Trophoblast cell (in vitro differentiated cells and primary cell): Measurements from ENCODE around the gene CPE.

Source experiments
- DNase-seq, 2 donors: peaks; one replicate each; pipeline ENCODE4 v3.0.0-alpha.2; 2016
- H2AFZ ChIP-seq: 2 replicates; pipeline ENCODE4 v1.6.1; 2013; ENCODE audit warnings: low read length, moderate library complexity, mild to moderate bottlenecking; ENCODE audit not compliant: insufficient read depth, poor library complexity
- H2AK5ac ChIP-seq: 2 replicates; pipeline ENCODE4 v1.6.1; 2013; ENCODE audit warnings: mild to moderate bottlenecking, low read length
- H2BK120ac ChIP-seq: 2 replicates; pipeline ENCODE4 v1.6.1; 2013; ENCODE audit warnings: low read length, mild to moderate bottlenecking, moderate library complexity; ENCODE audit not compliant: insufficient read depth, poor library complexity
- H2BK12ac ChIP-seq: 2 replicates; pipeline ENCODE4 v1.6.1; 2013; ENCODE audit warnings: mild to moderate bottlenecking, low read length, moderate library complexity
- H2BK5ac ChIP-seq: 2 replicates; pipeline ENCODE4 v1.6.1; 2013; ENCODE audit warnings: low read length, low read depth, moderate library complexity, mild to moderate bottlenecking; ENCODE audit not compliant: poor library complexity
- H3K14ac ChIP-seq: 2 replicates; pipeline ENCODE4 v1.6.1; 2013; ENCODE audit warnings: mild to moderate bottlenecking, low read length
- H3K18ac ChIP-seq: 2 replicates; pipeline ENCODE4 v1.6.1; 2013; ENCODE audit warnings: mild to moderate bottlenecking, low read length
- H3K23ac ChIP-seq: 2 replicates; pipeline ENCODE4 v1.6.1; 2013; ENCODE audit warnings: low read length
- H3K27ac ChIP-seq: 2 replicates; pipeline ENCODE4 v1.5.1; 2013; ENCODE audit warnings: low read depth, mild to moderate bottlenecking, inconsistent platforms, low read length, moderate library complexity
- H3K27me3 ChIP-seq: 2 replicates; pipeline ENCODE4 v1.6.1; 2013; ENCODE audit warnings: inconsistent platforms, mild to moderate bottlenecking, low read length, moderate library complexity; ENCODE audit not compliant: insufficient read depth
- H3K36me3 ChIP-seq, 2 experiments: 1 replicate in 1 of 2; 2 replicates in 1 of 2; pipeline ENCODE4 v1.6.1; 2013; ENCODE audit warnings: low read length in 2 of 2, mild to moderate bottlenecking in 2 of 2, moderate library complexity in 1 of 2; ENCODE audit not compliant: insufficient read depth in 2 of 2, control insufficient read depth in 1 of 2
- H3K4ac ChIP-seq: 2 replicates; pipeline ENCODE4 v1.6.1; 2013; ENCODE audit warnings: low read depth, mild to moderate bottlenecking, low read length, moderate library complexity
- H3K4me1 ChIP-seq, 2 experiments: 1 replicate in 1 of 2; 2 replicates in 1 of 2; pipeline ENCODE4 v1.6.1; 2013; ENCODE audit warnings: low read length in 2 of 2, mild to moderate bottlenecking in 2 of 2, moderate library complexity in 1 of 2; ENCODE audit not compliant: insufficient read depth in 2 of 2, control insufficient read depth in 1 of 2
- H3K4me2 ChIP-seq: 2 replicates; pipeline ENCODE4 v1.6.1; 2013; ENCODE audit warnings: inconsistent platforms, mild to moderate bottlenecking, low read length, moderate library complexity
- H3K4me3 ChIP-seq: 2 replicates; pipeline ENCODE4 v1.5.1; 2013; ENCODE audit warnings: mild to moderate bottlenecking, low read depth, low read length, inconsistent platforms
- H3K79me1 ChIP-seq: one replicate; pipeline ENCODE4 v1.6.1; 2013; ENCODE audit warnings: low read length
- H3K79me2 ChIP-seq: 2 replicates; pipeline ENCODE4 v1.6.1; 2013; ENCODE audit warnings: low read length, mild to moderate bottlenecking; ENCODE audit not compliant: control insufficient read depth, insufficient read depth, poor library complexity
- H3K9ac ChIP-seq: 2 replicates; pipeline ENCODE4 v1.6.1; 2013; ENCODE audit warnings: mild to moderate bottlenecking, low read length
- H3K9me3 ChIP-seq: 2 replicates; pipeline ENCODE4 v1.6.1; 2013; ENCODE audit warnings: low read depth, mild to moderate bottlenecking, control low read depth, inconsistent platforms, low read length; ENCODE audit not compliant: insufficient read depth
- H4K12ac ChIP-seq: 2 replicates; pipeline ENCODE4 v1.6.1; 2013; ENCODE audit warnings: low read depth, mild to moderate bottlenecking, low read length, moderate library complexity
- H4K8ac ChIP-seq: 2 replicates; pipeline ENCODE4 v1.6.1; 2013; ENCODE audit warnings: low read depth, mild to moderate bottlenecking, low read length, moderate library complexity
- H4K91ac ChIP-seq: one replicate; pipeline ENCODE4 v1.6.1; 2013; ENCODE audit warnings: low read depth, mild to moderate bottlenecking, low read length, moderate library complexity
- WGBS: extraction: QIAGEN DNeasy Blood & Tissue Kit; methylation state at CpG from one replicate; pipeline ENCODE4 v1.1.7; 2013; ENCODE audit warnings: missing lambda C conversion rate; ENCODE audit not compliant: insufficient read length, insufficient coverage; ENCODE audit errors: extremely low coverage; 5-methylcytosine and 5-hydroxymethylcytosine counted together

CPE gene

GRCh38 chr4:165470009-165470408 is 91.2 kb downstream of the CPE start:
- peaks cover 3 to 7% of the 10 kb centered on the region in 2 experiments for H3K36me3 ChIP-seq
- H3K27me3 ChIP-seq: no peaks in the 10 kb centered on the region
- no peaks in the 10 kb centered on the region for H3K4me1 ChIP-seq
- no peak overlapping the region for H2AK5ac ChIP-seq
- no peak overlapping the region for H3K4me3 ChIP-seq
- no peak overlapping the region for H4K91ac ChIP-seq
- H2BK120ac ChIP-seq: no peak overlapping the region
- H3K27ac ChIP-seq: no peak overlapping the region
- H3K18ac ChIP-seq: no peak overlapping the region
- H3K79me1 ChIP-seq: no peaks in the 10 kb centered on the region
- no CpG with 5 or more reads among the region's 2 CpGs for WGBS
- H3K14ac ChIP-seq: no peak overlapping the region
- no peak overlapping the region for H2BK5ac ChIP-seq
- peaks cover 9% of the 10 kb centered on the region for H3K9me3 ChIP-seq
- no peaks in the 10 kb centered on the region for H3K79me2 ChIP-seq
- no peak overlapping the region for H4K8ac ChIP-seq
- H2AFZ ChIP-seq: no peak overlapping the region
- no peak overlapping the region for H4K12ac ChIP-seq
- no peak overlapping the region for H3K23ac ChIP-seq
- H3K4me2 ChIP-seq: no peak overlapping the region
- H2BK12ac ChIP-seq: no peak overlapping the region
- H3K4ac ChIP-seq: no peak overlapping the region
- DNase-seq: no peak
- no peak overlapping the region for H3K9ac ChIP-seq

GRCh38 chr4:165472943-165473676 is 94.3 kb downstream of the CPE start:
- Histone ChIP-seq H2AFZ (no peak overlapping the region), H3K4me3 (no peak overlapping the region), H2BK120ac (no peak overlapping the region), H2BK5ac (no peak overlapping the region), H3K36me3 (peaks cover 5 to 8% of the 10 kb centered on the region in 2 experiments), H3K79me2 (no peaks in the 10 kb centered on the region), H3K23ac (no peak overlapping the region), H3K79me1 (no peaks in the 10 kb centered on the region), H3K14ac (no peak overlapping the region), H3K4me1 (peaks cover 5 to 7% of the 10 kb centered on the region in 2 experiments), H3K4ac (no peak overlapping the region), H3K9ac (no peak overlapping the region), H4K8ac (no peak overlapping the region), H2AK5ac (no peak overlapping the region), H3K27ac (no peak overlapping the region), H2BK12ac (no peak overlapping the region), H3K27me3 (no peaks in the 10 kb centered on the region), H4K12ac (no peak overlapping the region), H3K4me2 (no peak overlapping the region), H3K9me3 (peaks cover 12% of the 10 kb centered on the region), H3K18ac (no peak overlapping the region), H4K91ac (no peak overlapping the region)
- WGBS: no CpG with 5 or more reads among the region's 2 CpGs
- no peak for DNase-seq

- Histone ChIP-seq H2BK12ac (no peak overlapping the region), H3K9me3 (peaks cover 12% of the 10 kb centered on the region), H3K27ac (no peak overlapping the region), H3K4ac (no peak overlapping the region), H3K4me2 (no peak overlapping the region), H4K8ac (no peak overlapping the region), H4K91ac (no peak overlapping the region), H2BK5ac (no peak overlapping the region), H3K79me2 (no peaks in the 10 kb centered on the region), H3K9ac (no peak overlapping the region), H4K12ac (no peak overlapping the region), H3K23ac (no peak overlapping the region), H2AK5ac (no peak overlapping the region), H2AFZ (no peak overlapping the region), H3K18ac (no peak overlapping the region), H3K36me3 (peaks cover 5 to 8% of the 10 kb centered on the region in 2 experiments), H3K79me1 (no peaks in the 10 kb centered on the region), H2BK120ac (no peak overlapping the region), H3K27me3 (no peaks in the 10 kb centered on the region), H3K4me3 (no peak overlapping the region), H3K14ac (no peak overlapping the region), H3K4me1 (peaks cover 5 to 7% of the 10 kb centered on the region in 2 experiments)
- DNase-seq: no peak
- WGBS: no CpG with 5 or more reads among the region's 8 CpGs
Observed at GRCh38 chr4:165474784-165475705, 96.2 kb downstream of the CPE start.

- Histone ChIP-seq H3K9ac (no peak overlapping the region), H3K4ac (no peak overlapping the region)
- no CpG with 5 or more reads among the region's 4 CpGs for WGBS
Observed at GRCh38 chr4:165475706-165476070, 96.9 kb downstream of the CPE start.

More at GRCh38 chr4:165475706-165476070, 96.9 kb downstream of the CPE start:
- Histone ChIP-seq H4K91ac (no peak overlapping the region), H2BK5ac (no peak overlapping the region), H3K79me2 (no peaks in the 10 kb centered on the region), H3K36me3 (peaks cover 5 to 7% of the 10 kb centered on the region in 2 experiments), H3K27ac (no peak overlapping the region), H2BK12ac (no peak overlapping the region), H3K18ac (no peak overlapping the region), H3K79me1 (no peaks in the 10 kb centered on the region), H4K12ac (no peak overlapping the region), H2BK120ac (no peak overlapping the region), H3K4me3 (no peak overlapping the region), H3K4me1 (peaks cover 5 to 7% of the 10 kb centered on the region in 2 experiments), H4K8ac (no peak overlapping the region), H3K14ac (no peak overlapping the region), H3K23ac (no peak overlapping the region), H2AFZ (no peak overlapping the region), H3K4me2 (no peak overlapping the region), H3K27me3 (no peaks in the 10 kb centered on the region), H2AK5ac (no peak overlapping the region), H3K9me3 (peaks cover 7% of the 10 kb centered on the region)
- no peak for DNase-seq
